Measurements from ENCODE around the gene TMEM11.
"Not testable (repeated sequence)": the region's sequence is repeated elsewhere in the genome, so short reads cannot be mapped to it uniquely, and the experiment has no call there.

TMEM11 gene

GRCh38 chr17:21242026-21242697, 28.2 kb upstream of the TMEM11 start:
- DNase-seq: no peak

DNA sequence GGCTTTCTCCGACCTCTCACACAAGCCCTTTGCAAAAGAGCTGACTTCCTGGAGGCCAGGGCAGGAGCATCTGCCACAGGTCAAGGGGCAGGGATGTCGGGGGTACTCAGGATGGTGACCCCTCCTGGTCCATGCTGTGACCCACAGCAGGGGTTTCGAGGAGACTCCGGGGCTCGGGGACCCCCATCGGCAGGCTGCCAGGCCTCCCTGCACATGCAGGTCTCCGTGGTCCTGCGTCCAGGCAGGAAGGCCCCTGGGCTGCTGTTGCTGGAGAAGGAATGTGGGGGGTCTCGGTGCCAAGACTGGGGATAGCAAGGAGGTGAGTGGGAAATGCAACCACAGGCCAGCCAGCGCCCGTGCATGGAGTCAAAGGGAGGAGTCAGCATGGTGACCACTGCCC, 27.6 kb upstream of the TMEM11 start:
- DNase-seq: no peak

DNA sequence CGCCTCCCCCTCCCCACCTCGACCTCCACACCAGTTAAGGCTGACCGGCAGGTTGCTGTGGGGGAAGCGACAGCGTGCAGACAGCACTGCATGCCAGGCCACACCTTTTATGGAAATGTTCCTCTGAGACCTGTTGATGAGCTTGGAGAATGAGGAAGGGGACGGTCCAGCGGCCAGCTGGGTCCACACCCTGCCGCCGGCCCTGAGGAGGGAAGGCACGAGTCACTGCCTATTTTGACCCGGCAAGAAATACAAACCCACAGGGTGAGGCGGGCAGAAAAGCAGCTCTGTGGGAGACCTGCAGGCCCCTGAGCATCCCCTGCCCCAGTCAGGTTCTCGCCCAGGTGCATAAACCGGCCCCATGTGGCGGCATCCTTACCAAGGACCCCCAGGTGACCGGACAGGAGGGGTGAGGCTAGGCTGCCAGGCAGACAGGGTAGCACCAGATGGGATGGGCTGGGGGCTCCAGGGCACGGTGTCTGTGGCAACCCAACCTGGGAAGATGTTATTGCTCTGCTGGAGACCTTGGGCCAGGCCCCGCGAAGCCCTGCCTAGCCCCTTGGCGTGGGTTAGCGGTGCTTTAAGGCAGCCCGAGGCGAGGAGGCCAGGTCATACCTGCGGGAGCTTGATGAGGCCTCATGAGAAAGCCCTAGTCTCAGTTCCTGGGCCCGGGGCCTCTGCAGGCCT, 26.6 kb upstream of the TMEM11 start:
- no peak for DNase-seq

DNA sequence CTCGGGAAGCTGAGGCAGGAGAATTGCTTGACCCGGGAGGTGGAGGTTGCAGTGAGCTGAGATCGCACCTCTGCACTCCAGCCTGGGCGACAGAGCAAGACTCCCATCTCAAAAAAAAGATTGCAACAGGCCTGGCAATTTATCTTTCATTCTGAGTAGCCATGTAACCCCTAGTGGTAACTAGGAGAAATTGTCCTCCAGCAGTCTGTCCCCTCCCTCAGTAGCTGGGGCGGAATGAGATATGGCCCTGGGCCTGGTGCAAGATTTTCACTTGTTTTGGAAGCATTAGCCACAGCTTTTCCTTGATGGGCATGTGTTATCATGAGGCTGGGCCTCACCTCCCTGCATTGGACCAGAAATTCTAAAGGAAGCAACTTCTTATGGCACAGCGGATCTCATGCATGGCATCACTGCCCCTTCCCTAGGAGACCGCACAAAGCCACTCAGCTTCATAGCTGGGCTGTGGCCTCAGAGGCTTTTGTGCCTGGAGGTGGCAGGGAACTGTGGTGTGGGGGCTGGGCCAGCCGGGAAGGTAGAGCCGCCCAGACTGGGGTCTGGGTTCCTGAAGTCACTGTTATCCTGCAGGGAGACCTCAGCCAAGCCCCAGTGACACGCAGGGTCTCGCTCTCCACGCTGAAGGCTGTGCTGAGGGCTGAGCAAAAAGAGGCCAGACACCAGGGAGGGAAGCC, 25.9 kb upstream of the TMEM11 start:
- DNase-seq: no peak

GRCh38 chr17:21235921-21236320, 22.0 kb upstream of the TMEM11 start:
- DNase-seq: no peak

DNA sequence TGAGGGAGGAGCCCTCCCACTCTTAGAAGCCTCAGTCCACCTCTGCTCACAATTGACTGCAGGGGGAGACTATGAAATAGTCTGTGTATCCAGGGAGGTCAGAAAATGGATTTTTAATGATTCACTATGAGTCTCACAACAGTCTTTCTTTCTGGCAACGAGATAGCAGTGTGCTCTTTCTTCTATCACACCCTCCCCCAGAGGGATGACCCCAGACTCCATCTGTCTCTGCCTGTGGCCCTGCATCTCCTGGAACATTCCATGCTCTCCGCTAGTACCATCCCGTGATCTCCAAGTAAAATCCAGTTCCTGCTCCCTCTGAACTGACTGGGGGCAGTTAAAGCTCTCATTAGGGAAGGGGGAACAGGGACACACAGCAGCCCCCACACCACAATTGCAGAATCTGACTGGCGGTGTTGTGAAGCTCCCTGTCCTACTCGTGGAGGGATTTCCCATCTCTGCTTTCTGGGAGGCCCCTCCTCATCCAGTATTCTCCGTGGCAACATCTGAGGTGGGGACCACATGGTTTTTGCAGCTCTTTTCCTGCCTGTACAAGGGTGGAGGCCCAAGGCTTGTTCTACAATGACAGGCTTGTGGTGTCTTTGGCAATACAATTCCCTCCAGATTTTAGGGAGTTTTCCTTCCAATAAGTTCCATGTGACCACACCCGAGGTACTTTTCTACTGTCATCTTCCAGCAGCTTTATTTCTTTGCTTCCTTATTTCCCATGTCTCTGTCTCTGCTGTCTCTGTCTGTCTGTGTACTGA, 19.8 kb upstream of the TMEM11 start:
- no peak for DNase-seq

DNA sequence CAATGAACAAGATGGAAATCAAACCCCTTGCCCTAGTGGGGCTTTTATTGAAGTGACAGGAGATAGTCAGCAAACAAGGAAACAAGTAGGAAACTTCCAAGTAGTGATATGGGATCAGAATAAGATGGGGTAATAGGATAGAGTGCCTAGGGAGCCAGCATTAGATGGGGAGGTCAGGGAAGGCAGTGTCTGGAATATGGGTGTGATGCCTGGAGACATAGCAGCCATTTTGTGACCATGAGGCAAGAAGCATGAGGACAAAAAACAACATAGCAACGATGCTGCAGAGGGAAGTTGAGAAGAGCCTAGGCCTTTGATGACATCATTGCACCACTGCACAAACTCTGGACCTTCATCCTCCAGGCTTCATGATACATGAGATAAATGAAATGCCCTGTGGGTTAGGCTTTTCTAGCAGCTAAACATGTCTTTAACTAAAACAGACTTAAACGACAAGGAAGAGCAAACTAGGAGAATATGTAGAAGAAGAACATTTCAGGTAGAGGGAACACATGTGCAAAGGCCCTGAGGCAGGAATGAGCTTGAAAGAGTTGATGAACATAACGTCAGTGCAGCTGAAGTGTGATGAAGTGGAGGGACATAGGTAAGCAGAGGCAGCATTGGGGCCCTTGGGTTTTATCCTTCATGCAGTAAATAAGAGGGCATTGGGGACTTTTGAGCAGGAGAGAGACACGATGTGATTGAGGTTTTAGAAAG, 18.2 kb upstream of the TMEM11 start:
- no peak for DNase-seq

DNA sequence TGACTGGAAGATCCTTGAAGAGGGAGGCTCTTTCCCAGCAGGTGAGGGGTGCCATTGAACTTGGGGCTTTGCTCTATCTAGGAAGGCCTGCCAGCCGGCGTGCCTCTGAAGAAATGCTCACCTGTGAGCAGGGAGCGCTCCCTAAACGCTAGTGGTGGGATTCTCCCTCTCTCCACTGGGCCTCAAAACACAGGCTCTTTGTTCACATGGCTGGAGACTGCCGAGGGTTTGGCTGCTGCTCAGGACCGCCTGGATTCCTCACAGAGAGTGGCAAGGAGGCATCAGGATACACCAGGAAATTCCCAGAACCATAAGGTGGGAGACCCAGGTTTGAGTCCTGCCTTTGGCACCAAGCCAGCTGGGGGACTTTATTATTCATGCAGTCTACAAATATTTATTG, 17.6 kb upstream of the TMEM11 start:
- DNase-seq: no peak

GRCh38 chr17:21228845-21229244, 14.9 kb upstream of the TMEM11 start:
- no peak for DNase-seq

DNA sequence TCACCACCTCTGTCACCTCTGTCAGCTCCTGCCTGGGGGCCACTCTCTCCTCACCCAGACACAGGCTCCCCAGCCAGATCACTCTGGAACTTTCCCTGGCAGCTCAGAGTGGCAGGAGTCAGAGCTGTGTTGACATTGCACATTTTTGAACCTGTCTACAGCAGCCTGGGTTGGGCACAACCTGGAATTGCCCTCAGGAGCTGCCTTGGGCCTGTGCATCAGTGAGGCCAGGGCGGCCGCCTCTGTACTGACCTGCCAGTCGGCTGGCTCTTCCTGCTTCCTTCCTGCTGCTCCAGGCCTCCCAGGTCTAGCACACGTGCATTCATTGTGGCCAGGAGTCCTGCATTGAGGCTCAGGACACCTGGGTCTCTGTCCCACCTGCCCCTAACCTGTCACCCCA, 14.2 kb upstream of the TMEM11 start:
- no peak for DNase-seq

DNA sequence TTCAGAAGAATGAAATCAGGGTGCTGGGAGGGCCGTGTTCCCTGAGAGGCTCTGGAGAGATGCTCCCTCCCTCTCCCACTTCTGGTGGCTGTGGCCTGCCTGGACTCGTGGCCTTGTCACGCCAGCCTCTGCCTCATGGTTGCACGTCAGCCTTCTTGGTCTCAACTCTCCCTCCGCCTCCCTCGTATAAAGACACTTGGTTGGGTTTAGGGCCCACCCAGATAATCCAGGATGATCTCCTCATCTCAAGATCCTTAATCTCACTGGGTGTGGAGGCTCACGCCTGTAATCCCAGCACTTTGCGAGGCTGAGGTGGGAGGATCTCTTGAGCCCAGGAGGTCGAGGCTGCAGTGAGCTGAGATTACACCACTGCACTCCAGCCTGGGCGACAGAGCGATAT, 13.3 kb upstream of the TMEM11 start:
- not testable (repeated sequence) for DNase-seq

DNA sequence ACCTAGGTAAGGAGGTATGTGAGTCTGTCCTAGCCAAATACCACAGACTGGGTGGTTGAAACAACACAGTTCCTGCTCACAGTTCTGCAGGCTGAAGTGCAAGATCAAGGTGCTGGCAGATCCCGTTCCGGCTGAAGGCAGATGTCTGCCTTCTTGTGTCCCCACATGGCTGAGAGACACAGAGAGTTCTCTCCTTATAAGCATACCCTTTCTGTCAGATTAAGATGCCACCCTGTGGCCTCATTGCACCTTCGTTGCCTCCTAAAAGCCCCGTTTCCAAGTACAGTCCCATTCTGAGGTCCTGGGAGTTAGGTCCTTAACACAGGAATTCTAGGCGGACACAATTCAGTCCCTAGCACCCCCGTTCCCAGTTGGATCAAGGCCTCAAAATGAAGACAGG, 9.1 kb upstream of the TMEM11 start:
- no peak for DNase-seq

- no peak for DNase-seq
Observed at GRCh38 chr17:21218831-21219380, 4.9 kb upstream of the TMEM11 start.

GRCh38 chr17:21218101-21218500, 4.1 kb upstream of the TMEM11 start:
- peak; percentile 56 for DNase-seq

DNA sequence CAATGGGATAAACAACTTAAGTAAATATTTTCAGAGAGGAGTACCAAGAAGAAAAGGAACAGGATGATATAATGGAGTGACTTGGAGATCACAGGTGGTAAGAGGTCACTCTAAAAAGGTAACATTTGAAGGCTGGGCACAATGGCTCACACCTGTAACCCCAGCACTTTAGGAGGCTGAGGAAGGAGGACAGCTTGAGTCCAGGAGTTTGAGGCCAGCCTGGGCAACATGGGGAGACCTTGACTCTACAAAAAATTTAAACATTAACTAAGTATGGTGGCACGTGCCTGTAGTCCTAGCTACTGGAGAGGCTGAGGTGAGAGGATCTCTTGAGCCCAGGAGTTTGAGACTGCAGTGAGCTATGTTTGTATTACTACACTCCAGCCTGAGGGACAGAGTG, 3.4 kb upstream of the TMEM11 start:
- DNase-seq: no peak

DNA sequence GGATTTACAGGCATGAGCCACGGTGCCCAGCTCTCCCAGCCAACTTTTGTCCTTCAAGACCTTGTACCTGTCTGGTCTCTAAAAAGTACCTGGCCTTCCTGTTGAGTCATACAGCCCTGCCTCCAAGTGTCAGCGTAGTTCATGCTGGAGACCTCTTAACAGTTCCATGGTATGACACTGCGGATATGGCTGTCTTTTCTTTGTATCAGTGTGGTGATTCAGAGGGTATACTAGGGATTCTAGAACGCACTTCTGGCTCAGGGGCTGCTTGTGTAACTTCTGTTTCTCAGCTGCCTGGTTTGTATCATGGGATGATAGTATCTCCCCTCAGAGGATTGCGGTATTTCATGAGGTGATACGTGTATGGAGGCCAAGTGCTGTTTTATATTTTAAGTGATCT, 2.0 kb upstream of the TMEM11 start:
- DNase-seq: no peak

DNA sequence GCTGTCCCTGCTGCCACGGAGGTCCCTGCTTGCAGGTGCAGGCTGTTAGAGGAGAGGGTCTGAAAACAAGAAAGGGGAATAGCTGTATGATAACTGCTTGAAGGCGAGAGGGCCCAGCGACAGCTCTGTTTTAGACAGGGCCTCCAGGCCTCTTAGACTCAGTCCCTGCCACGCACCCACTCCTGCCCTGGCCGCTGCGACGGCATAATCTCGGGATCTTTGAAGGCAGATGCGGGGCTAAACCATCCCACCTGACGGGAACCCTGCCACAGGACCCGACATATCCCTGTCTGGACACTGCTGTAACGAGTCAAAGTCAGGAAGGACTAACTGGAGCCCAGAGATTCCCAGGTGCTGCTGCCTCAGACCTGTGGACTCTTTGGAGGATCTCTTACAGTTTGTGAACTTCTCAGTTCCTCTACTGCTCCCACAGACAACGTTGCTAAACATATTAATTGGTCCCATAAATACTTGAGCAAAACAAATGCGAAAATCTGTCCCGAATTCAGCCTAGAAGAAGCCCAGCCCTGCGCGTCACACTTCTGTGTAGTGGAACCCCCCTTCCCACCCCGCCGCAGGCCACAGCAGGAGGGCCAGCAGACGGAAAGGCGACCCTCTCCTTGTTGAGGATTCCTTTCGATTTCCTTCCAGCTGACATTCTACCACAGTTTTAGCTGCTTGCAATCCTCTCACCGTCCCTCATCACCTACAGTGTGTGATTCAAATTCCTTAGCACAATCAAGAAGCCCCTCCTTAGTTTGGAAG, 998 bp upstream of the TMEM11 start:
- DNase-seq: no peak

GRCh38 chr17:21213638-21214014, 335 bp downstream of the TMEM11 start:
- DNase-seq: peak; percentile 43

- no peak for DNase-seq
Observed at GRCh38 chr17:21212826-21213637, 929 bp downstream of the TMEM11 start.

DNA sequence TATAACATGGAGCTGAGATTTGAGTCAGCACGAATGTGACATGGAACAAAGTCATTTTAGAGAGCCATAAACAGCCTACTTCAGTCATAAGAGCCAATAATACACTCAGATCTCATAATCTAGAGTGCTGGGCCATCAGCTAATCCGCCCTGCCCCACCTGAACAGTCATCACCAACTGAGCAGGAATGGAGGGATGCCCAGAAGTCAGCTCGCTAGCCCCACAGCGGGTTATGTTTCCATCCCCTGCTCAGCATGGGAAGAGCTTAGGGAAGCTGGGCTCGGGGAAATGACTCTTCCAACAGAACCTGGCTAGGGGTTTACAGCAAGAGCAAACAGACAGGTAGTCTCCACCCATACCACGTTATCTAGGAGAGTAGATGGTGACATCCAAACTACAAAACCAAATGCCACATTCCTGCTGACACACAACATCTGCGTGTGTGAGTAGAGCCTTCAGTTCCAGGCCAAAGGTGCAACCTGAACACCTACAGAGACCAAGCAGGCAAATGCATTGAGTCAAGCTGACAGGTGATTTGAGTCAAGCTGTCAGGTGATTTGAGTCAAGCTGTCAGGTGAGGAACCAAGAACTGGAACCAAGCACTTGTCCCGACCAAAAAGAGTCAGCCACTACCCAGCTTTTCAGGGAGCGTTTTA, 2.0 kb downstream of the TMEM11 start:
- no peak for DNase-seq

Data from activated naive CD4-positive, alpha-beta T cell treated with Interleukin-2 at 50 U/mL for 16 hours (primary cell).